HUES64 (cell line): ENCODE measurements around the gene STAT1.
"Not testable (repeated sequence)": the region's sequence is repeated elsewhere in the genome, so short reads cannot be mapped to it uniquely, and the experiment has no call there.

Source experiments
- H3K27ac ChIP-seq: 2 replicates; pipeline ENCODE4 v1.7.0; 2013; ENCODE audit warnings: low read depth, low read length, inconsistent platforms
- H3K27me3 ChIP-seq: 2 replicates; pipeline ENCODE4 v1.6.1; 2013; ENCODE audit warnings: mild to moderate bottlenecking, low read length; ENCODE audit not compliant: insufficient read depth
- H3K36me3 ChIP-seq: 2 replicates; pipeline ENCODE4 v1.6.1; 2013; ENCODE audit warnings: mild to moderate bottlenecking, low read length; ENCODE audit not compliant: insufficient read depth
- H3K4me1 ChIP-seq: 2 replicates; pipeline ENCODE4 v1.6.1; 2013; ENCODE audit warnings: mild to moderate bottlenecking, low read length, moderate library complexity; ENCODE audit not compliant: insufficient read depth
- H3K4me3 ChIP-seq: 2 replicates; pipeline ENCODE4 v1.5.1; 2013; ENCODE audit warnings: mild to moderate bottlenecking, low read length, moderate library complexity
- H3K9ac ChIP-seq: 2 replicates; pipeline ENCODE4 v1.6.1; 2013; ENCODE audit warnings: mild to moderate bottlenecking, low read depth, low read length
- H3K9me3 ChIP-seq: 2 replicates; pipeline ENCODE4 v1.6.1; 2013; ENCODE audit warnings: low read depth, low read length; ENCODE audit not compliant: insufficient read depth
- WGBS: fragments of 150-250, 120-280 bp; methylation state at CpG from one replicate; pipeline ENCODE4 v1.1.7; 2013; ENCODE audit warnings: missing lambda C conversion rate; 5-methylcytosine and 5-hydroxymethylcytosine counted together

STAT1 gene

DNA sequence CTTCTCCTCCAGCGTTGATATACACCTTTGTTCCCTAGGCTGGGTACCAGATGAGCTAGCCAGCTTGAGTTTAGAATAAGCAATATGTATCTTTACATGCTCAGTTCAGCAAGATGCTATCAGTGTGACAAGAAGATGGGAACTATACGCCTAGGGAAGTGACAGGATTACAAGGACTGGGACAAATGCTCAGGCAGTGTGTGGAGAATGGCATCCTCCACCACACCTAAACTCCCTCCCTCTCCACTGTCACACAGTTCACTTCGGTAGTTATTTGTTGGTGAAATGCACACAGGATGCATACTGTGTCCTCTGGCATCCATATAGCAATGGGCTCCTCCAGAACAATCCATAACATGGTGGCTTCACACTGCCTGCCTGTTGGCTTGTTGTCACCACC is 7.7 kb downstream of the STAT1 start:
- Histone ChIP-seq H3K4me3 (no peak overlapping the region), H3K27ac (no peak overlapping the region), H3K27me3 (no peaks in the 10 kb centered on the region), H3K4me1 (no peaks in the 10 kb centered on the region), H3K36me3 (peaks cover 90% of the 10 kb centered on the region), H3K9me3 (no peaks in the 10 kb centered on the region), H3K9ac (no peak overlapping the region)
- 93% methylated on average over 3 of the region's 3 CpGs for WGBS

DNA sequence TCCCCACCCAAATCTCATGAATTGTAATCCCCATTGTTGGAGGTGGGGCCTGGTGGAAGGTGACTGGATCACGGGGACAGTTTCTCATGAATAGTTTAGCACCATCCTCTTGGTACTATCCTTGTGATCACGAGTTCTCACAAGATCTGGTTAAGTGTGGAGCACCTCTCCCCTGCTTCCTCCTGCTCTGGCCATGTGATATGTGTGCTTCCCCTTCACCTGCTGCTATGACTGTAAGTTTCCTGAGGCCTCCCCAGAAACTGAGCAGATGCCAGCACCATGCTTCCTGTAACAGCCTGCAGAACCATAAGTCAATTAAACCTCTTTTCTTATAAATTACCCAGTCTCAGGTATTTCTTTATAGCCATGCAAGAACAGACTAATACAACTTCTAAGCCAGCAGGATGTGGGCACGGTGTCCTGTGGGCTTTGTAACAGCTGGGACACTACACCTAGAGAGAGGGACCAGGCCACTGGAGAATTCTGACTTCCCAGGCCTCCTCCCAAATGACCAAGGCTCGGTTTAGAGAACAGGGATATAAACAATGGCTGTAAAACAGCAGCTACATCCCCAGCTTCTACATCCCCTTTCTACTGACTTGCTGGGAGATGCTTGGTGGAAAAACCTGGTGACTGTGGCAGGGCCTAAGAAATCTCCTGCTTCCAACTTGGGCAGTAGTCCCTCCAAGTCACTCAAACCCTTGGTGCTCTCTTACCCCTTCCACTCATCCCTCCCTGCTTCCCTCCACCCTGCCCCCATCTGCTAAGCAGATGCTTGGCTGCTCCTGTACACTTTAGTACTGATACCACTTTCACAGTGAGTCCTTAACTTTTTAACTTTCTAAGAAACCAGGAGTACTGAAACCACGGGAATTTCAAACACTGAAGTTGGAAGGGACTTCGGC is 10.3 kb downstream of the STAT1 start:
- Histone ChIP-seq H3K27me3 (no peaks in the 10 kb centered on the region), H3K4me1 (no peaks in the 10 kb centered on the region), H3K9me3 (no peaks in the 10 kb centered on the region), H3K9ac (no peak overlapping the region), H3K4me3 (no peak overlapping the region), H3K36me3 (peaks cover 100% of the 10 kb centered on the region), H3K27ac (no peak overlapping the region)
- WGBS: 95% methylated on average over 6 of the region's 6 CpGs

DNA sequence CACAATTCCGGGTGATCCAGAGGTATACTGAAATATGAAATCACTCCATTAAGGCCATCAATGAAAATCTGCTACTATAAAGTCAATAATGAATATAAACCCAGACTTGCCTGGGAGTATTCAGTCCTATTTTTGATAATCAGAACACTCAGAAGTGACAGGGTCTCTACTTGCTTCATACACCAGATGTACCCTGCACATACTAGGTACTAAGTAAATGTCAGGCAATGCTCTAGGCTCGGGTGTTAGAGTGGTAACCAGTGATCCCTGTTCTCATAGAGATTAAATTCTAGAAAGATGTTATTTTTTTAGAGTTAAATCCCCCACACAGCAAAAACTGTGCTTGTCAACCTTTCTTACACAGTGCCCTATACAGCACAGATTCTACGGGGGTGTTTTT is 12.3 kb downstream of the STAT1 start:
- peaks cover 99% of the 10 kb centered on the region for H3K36me3 ChIP-seq
- no peaks in the 10 kb centered on the region for H3K9me3 ChIP-seq
- no peak overlapping the region for H3K27ac ChIP-seq

DNA sequence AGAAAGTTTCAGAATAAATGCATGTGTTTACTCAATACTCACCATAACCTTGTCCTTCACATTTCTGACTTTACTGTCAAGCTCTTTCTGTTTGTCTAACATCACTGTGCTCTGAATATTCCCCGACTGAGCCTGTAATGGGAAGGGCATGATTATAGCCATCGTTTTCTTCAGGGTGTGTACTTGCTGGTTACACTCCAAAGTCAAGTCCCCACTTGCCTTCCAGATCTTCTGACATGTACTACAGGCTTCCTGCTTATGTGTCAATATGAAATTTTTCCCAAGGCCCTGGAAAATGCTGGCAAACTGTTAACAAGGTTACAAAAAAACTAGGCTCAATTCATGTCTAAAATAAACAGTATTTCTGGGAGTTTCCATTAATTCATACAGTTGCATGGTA is 12.9 kb downstream of the STAT1 start:
- Histone ChIP-seq H3K9ac (no peak overlapping the region), H3K27ac (no peak overlapping the region), H3K9me3 (no peaks in the 10 kb centered on the region), H3K4me1 (no peaks in the 10 kb centered on the region), H3K4me3 (no peak overlapping the region), H3K27me3 (no peaks in the 10 kb centered on the region), H3K36me3 (peaks cover 99% of the 10 kb centered on the region)
- WGBS: 91% methylated on average over 2 of the region's 2 CpGs

More for the DNA sequence above, 12.3 kb downstream of the STAT1 start:
- WGBS: 94% methylated on average over 1 of the region's 3 CpGs
- H3K9ac ChIP-seq: no peak overlapping the region
- H3K27me3 ChIP-seq: no peaks in the 10 kb centered on the region
- no peak overlapping the region for H3K4me3 ChIP-seq
- H3K4me1 ChIP-seq: no peaks in the 10 kb centered on the region

DNA sequence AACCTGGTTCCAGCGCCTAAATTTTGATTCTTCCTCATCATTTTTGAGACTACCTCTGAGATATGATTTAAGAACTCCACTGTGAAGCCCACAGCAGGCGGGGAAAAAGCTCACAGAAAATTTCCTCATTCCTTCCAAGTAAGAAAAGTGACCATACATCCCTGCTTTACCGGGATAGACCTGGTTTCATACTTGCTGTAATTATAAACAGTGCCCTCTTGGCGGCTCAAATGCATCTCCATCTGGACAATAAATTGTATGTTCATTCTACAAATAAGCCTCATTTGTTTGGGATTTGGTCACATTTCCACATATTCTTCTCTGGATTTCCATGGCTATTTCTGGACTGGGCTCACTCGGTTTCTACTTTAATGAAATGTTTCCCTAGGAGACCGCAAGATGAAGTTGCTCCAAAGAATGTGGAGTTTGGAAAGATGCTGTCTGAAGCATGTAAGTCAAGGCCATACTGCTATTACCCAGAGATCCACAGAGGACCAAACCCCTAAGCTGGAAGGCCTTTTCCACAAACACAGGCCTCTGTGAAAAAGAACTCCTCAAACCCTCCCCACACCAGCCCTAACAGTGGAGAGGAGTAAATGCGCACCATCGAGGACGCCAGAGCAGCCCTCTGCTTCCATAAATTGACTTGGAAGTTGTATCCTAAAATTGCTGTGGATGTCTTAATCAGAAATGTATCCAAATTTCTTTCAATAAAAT is 13.9 kb downstream of the STAT1 start:
- H3K27ac ChIP-seq: no peak overlapping the region
- 96% methylated on average over 6 of the region's 9 CpGs for WGBS
- H3K9me3 ChIP-seq: no peaks in the 10 kb centered on the region
- no peak overlapping the region for H3K4me3 ChIP-seq
- no peaks in the 10 kb centered on the region for H3K27me3 ChIP-seq
- H3K36me3 ChIP-seq: peaks cover 99% of the 10 kb centered on the region
- no peak overlapping the region for H3K9ac ChIP-seq
- H3K4me1 ChIP-seq: no peaks in the 10 kb centered on the region

DNA sequence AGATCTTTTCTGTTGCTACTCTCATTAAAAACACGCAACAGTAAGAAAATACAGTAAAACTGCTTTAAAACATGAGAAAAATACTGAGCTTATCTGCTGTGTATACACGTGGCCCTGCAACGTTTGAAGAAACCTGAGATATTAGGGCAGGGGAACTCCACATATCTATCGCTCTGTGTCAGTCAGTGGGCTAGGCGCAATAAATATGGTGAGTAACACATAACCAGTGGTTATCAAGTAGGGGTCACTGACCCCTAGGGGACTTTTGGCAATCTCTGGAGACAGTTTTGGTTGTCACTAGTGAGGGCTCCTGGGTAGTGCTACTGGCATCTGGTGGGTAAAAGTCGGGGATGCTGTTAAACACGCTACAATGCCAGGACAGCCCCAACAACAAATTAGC is 14.9 kb downstream of the STAT1 start:
- Histone ChIP-seq H3K27me3 (no peaks in the 10 kb centered on the region), H3K4me1 (no peaks in the 10 kb centered on the region), H3K36me3 (peaks cover 97% of the 10 kb centered on the region), H3K9me3 (no peaks in the 10 kb centered on the region), H3K9ac (no peak overlapping the region), H3K27ac (no peak overlapping the region), H3K4me3 (no peak overlapping the region)
- 96% methylated on average over 7 of the region's 7 CpGs for WGBS

DNA sequence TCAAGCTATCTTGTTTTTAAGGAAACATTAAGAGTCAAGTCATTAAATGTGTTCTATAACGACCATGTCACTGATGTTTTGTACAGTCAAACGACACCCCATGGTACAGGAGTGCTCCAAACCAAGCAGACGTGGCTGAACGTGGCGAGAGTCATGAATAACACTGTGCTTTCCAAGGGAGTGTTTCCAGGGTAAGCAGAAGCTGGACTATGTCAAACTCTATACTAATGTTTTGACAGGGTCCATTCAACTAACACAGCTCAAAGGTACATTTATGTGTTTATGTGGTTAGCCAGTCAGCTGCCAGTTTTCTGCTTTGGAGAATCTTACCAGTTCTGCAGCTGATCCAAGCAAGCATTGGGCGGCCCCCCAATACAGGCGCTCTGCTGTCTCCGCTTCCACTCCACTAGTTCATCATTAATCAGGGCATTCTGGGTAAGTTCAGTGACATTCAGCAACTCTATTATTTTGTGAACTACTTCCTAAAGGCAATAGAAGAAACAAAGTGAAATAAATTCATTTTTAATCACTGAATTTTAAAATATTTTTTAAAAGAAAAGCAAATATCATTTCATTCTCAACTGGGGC is 16.4 kb downstream of the STAT1 start:
- H3K36me3 ChIP-seq: peaks cover 94% of the 10 kb centered on the region

DNA sequence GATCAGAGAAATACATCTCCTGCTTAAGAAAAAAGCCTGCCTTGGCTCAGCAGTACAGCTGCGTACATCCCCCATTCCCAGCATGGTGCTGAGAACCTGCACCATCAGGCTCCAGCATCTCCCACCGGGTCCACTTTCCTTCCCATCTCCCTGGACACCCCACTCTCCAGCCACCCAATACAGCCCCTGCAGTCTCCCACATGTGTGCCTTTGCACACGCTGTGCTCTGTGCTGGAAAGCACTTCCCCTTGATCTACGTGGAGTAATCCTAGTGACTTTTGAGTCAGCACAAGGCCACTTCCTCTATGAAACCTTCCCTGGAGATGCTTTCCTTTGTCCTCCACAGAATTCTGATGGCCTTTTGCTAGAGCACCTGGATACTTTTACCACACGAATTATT is 17.0 kb downstream of the STAT1 start:
- H3K36me3 ChIP-seq: peaks cover 94% of the 10 kb centered on the region
- WGBS: 91% methylated on average over 5 of the region's 5 CpGs
- H3K27me3 ChIP-seq: no peaks in the 10 kb centered on the region
- no peaks in the 10 kb centered on the region for H3K4me1 ChIP-seq
- no peak overlapping the region for H3K27ac ChIP-seq
- H3K4me3 ChIP-seq: no peak overlapping the region
- H3K9ac ChIP-seq: no peak overlapping the region
- no peaks in the 10 kb centered on the region for H3K9me3 ChIP-seq

More for the DNA sequence above, 16.4 kb downstream of the STAT1 start:
- Histone ChIP-seq H3K9me3 (no peaks in the 10 kb centered on the region), H3K9ac (no peak overlapping the region), H3K27me3 (no peaks in the 10 kb centered on the region), H3K4me1 (no peaks in the 10 kb centered on the region), H3K4me3 (no peak overlapping the region), H3K27ac (no peak overlapping the region)
- WGBS: 97% methylated on average over 8 of the region's 8 CpGs

DNA sequence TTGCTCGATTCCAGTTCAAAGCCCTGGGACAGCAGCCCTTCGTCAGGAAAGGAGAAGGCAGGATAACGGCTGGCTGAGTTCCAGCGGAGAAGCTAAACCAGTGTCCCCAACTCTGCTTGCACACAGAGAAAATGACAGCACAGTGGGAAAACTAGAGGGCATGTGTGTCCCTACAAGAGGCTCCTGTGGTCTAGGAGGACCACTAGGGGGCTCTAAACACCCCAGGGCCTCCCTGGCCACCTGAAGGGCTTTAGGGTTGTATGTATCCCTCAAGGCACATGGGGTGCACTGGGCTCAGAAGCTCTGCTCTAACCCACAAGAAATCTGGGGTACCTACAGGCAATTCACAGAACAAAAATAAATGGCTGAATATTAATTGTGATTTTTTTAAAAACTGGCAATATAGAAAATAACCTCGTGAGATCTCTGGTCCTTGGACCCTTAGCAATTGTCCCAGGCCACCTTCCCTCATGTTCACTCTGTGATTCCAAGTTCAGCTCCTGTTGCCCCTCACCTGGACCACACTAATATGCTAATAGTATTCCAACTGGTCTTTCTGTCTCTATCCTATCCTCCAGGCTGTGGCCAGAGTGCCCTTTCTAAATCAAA is 17.5 kb downstream of the STAT1 start:
- no peaks in the 10 kb centered on the region for H3K27me3 ChIP-seq
- H3K9me3 ChIP-seq: no peaks in the 10 kb centered on the region
- no peak overlapping the region for H3K4me3 ChIP-seq
- H3K27ac ChIP-seq: no peak overlapping the region
- H3K9ac ChIP-seq: no peak overlapping the region
- H3K36me3 ChIP-seq: peaks cover 92% of the 10 kb centered on the region
- H3K4me1 ChIP-seq: no peaks in the 10 kb centered on the region
- 89% methylated on average over 5 of the region's 5 CpGs for WGBS

DNA sequence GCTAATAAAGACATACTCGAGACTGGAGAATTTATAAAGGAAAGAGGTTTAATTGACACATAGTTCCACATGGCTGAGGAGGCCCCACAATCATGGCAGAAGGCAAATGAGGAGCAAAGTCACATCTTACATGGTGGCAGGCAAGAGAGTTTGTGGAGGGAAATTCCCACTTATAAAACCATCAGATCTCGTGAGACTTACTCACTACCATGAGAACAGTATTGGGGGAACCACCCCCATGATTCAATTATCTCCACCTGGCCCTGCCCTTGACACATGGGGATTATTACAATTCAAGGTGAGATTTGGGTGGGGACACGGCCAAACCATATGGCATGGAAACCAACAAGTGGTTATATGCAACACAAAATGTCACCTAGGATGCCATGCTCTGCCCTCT is 18.7 kb downstream of the STAT1 start:
- H3K36me3 ChIP-seq: peaks cover 92% of the 10 kb centered on the region
- not testable (repeated sequence) for H3K27me3 ChIP-seq, H3K9me3 ChIP-seq

DNA sequence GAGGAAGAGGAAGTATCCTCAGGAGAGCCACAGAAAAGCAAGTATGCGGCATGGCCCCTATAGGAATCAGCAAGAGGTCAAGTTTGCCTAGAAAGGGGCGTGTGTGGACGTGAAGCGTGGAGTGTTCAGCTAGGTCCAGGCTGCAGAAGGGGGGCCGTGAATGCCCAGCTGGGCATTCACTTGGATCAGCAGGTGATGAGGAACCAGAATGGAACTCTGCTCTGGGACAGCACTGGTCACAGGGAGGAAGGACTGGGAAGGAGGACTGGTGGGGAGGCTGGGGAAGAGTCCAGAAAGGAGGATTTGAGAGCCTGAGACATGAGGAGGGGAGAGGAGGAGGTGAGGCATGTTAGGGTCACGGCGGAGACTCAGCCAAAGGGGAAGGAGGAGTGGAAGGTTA is 19.8 kb downstream of the STAT1 start:
- Histone ChIP-seq H3K9ac (no peak overlapping the region), H3K27me3 (no peaks in the 10 kb centered on the region), H3K4me1 (no peaks in the 10 kb centered on the region), H3K4me3 (no peak overlapping the region), H3K9me3 (no peaks in the 10 kb centered on the region), H3K27ac (no peak overlapping the region), H3K36me3 (peaks cover 92% of the 10 kb centered on the region)
- WGBS: 95% methylated on average over 7 of the region's 7 CpGs

More for the DNA sequence above, 18.7 kb downstream of the STAT1 start:
- not testable (repeated sequence) for H3K4me1 ChIP-seq, H3K27ac ChIP-seq, H3K4me3 ChIP-seq, H3K9ac ChIP-seq
- 92% methylated on average over 3 of the region's 3 CpGs for WGBS
